WI38 (cell line): Measurements from ENCODE around the gene FBXW7.

Source experiments
- H3K4me3 ChIP-seq: 2 replicates; pipeline ENCODE4 v1.5.1; 2011; ENCODE audit warnings: low read depth, mild to moderate bottlenecking, control low read depth, low read length
- CTCF ChIP-seq: IDR thresholded peaks from 2 replicates; pipeline ENCODE4 v1.5.1; 2012; ENCODE audit warnings: low read depth, mild to moderate bottlenecking, control low read depth, low read length

Gene FBXW7

GRCh38 chr4:152289541-152289940 lies 246.4 kb downstream of the FBXW7 start:
- no peak for TF ChIP-seq CTCF
- H3K4me3 ChIP-seq = no peak overlapping the region

- no peak overlapping the region for H3K4me3 ChIP-seq
- TF ChIP-seq CTCF = no peak
Observed at GRCh38 chr4:152283801-152284470, 252.0 kb downstream of the FBXW7 start.

- H3K4me3 ChIP-seq = no peak overlapping the region
- no peak for TF ChIP-seq CTCF
Observed at GRCh38 chr4:152281822-152282221, 254.1 kb downstream of the FBXW7 start.

GRCh38 chr4:152281211-152281610 lies 254.7 kb downstream of the FBXW7 start:
- no peak overlapping the region for H3K4me3 ChIP-seq
- TF ChIP-seq CTCF = no peak

GRCh38 chr4:152279234-152279566 lies 256.7 kb downstream of the FBXW7 start:
- H3K4me3 ChIP-seq = no peak overlapping the region
- no peak for TF ChIP-seq CTCF

- no peak for TF ChIP-seq CTCF
- no peak overlapping the region for H3K4me3 ChIP-seq
Observed at GRCh38 chr4:152278505-152279233, 257.2 kb downstream of the FBXW7 start.

- H3K4me3 ChIP-seq = no peak overlapping the region
- TF ChIP-seq CTCF = no peak
Observed at GRCh38 chr4:152278172-152278504, 257.8 kb downstream of the FBXW7 start.
